PC-3 (cell line): Measurements from ENCODE around the gene ALS2CL.

Experiments used
- CTCF ChIP-seq: fragments of 300-600 bp; sonication (generic); conservative IDR thresholded peaks from 2 replicates; pipeline ENCODE4 v1.5.1; 2017; ENCODE audit warnings: antibody characterized with exemption, low read depth, mild to moderate bottlenecking, low read length
- EZH2 ChIP-seq: fragments of 300-600 bp; sonication (generic); IDR thresholded peaks from one replicate; pipeline ENCODE4 v1.6.1; 2017; ENCODE audit warnings: antibody characterized with exemption, mild to moderate bottlenecking, low read length; ENCODE audit not compliant: unreplicated experiment
- EZH2phosphoT487 ChIP-seq: fragments of 300-600 bp; sonication (generic); IDR thresholded peaks from 2 replicates; pipeline ENCODE4 v1.6.1; 2018; ENCODE audit warnings: mild to moderate bottlenecking, antibody characterized with exemption, low read length, borderline replicate concordance

GRCh38 chr3:46619845-46620778 lies 73.4 kb downstream of the ALS2CL start:
- TF ChIP-seq CTCF (no peak), EZH2 (no peak), EZH2phosphoT487 (no peak)
